Measurements from ENCODE around the gene SDSL. TPM values are rescaled to one million over a fixed set of nuclear protein-coding genes. Genes with fewer than 3 reads are reported as not detected.
A peak's percentile ranks its signal among the peaks of the same experiment; 100 is the strongest.

The SDSL gene
- total RNA-seq, 1 experiment from 2014 or later = 0.46 TPM

DNA sequence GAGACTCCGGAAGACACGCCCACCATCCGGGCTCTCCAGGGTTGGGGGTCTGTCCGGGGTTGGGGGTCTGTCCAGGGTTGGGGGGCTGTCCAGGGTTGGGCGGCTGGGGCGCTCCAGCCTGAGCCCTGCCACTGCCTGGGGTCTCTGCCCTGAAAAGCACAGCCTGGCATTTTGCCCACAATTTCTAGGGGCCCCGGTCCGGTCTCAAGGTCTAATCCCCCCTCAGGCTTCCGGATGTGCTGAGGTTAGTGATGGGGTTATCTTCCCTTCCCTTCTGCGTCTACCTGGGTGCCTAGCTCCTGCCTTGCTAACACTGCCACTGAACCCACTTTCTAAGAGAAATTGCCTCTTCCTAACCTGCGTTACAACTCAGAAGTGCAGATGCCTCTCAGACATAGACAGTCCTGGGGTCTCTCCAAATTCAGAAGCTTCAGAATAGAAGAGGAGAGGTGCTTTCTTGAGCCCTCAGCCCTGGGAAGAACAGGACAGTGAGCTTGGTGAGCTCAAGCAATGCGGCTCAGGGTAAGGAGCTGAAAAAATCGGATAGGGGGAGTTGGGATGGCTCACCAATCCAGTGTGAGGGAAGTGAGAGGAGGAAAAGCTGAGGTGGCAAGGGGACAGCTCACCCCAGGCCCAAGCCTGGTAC lies 43.8 kb downstream of the SDSL start:
- no peak overlapping the region for H3K4me2 ChIP-seq (ENCODE audit: insufficient read depth, insufficient read length, low read length)
- H3K4me1 ChIP-seq (ENCODE audit: insufficient read depth, low read length) = no peaks in the 10 kb centered on the region; the same call in 1 of the 2 replicates
- H4K5ac ChIP-seq (ENCODE audit: insufficient read length, low read depth, low read length) = no peak overlapping the region
- no peaks in the 10 kb centered on the region for H3K9me3 ChIP-seq (ENCODE audit: control insufficient read depth, low read depth, low read length)
- H2BK12ac ChIP-seq (ENCODE audit: insufficient read length, low read depth, low read length) = no peak overlapping the region
- H2BK120ac ChIP-seq (ENCODE audit: low read depth, low read length, poor library complexity, severe bottlenecking) = no peak overlapping the region
- no peak overlapping the region for H4K8ac ChIP-seq (replicated peaks; ENCODE audit: insufficient read length, low read depth, low read length)
- H3K27ac ChIP-seq (ENCODE audit: insufficient read length, low read depth, low read length) = no peak overlapping the region
- H3K4ac ChIP-seq (ENCODE audit: low read depth, low read length) = no peak overlapping the region
- no CpG with 5 or more reads among the region's 13 CpGs for WGBS (ENCODE audit: extremely low coverage, insufficient read length, low lambda C conversion rate)
- H4K91ac ChIP-seq (ENCODE audit: insufficient read length, low read depth, low read length) = no peak overlapping the region
- H3K4me3 Mint-ChIP-seq = peak overlapping the region; percentile 42 to 74
- no peak overlapping the region for H2BK15ac ChIP-seq (ENCODE audit: low read depth, low read length)
- H3K36me3 Mint-ChIP-seq (ENCODE audit: insufficient read depth in 1 of 3, low read depth in 3 of 3) = peaks cover 0 to 33% (median 2%) of the 10 kb centered on the region in 3 experiments; a peak in 5 of 7 replicates
- no peak overlapping the region for H2AK5ac ChIP-seq (ENCODE audit: insufficient read length, low read length)
- peaks cover 0 to 2% of the 10 kb centered on the region in 2 experiments; a peak in 2 of 5 replicates for H3K9me3 Mint-ChIP-seq
- H3K23me2 ChIP-seq (ENCODE audit: insufficient read length, low read depth, low read length, poor library complexity, severe bottlenecking) = peaks cover 13% of the 10 kb centered on the region
- no peak overlapping the region for H3K56ac ChIP-seq (ENCODE audit: insufficient read length, low read depth, low read length)
- TF ChIP-seq, protein P1, sequence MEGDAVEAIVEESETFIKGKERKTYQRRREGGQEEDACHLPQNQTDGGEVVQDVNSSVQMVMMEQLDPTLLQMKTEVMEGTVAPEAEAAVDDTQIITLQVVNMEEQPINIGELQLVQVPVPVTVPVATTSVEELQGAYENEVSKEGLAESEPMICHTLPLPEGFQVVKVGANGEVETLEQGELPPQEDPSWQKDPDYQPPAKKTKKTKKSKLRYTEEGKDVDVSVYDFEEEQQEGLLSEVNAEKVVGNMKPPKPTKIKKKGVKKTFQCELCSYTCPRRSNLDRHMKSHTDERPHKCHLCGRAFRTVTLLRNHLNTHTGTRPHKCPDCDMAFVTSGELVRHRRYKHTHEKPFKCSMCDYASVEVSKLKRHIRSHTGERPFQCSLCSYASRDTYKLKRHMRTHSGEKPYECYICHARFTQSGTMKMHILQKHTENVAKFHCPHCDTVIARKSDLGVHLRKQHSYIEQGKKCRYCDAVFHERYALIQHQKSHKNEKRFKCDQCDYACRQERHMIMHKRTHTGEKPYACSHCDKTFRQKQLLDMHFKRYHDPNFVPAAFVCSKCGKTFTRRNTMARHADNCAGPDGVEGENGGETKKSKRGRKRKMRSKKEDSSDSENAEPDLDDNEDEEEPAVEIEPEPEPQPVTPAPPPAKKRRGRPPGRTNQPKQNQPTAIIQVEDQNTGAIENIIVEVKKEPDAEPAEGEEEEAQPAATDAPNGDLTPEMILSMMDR (conservative IDR thresholded peaks at IDR 0.05) = no peak
- H3K4me1 Mint-ChIP-seq = peaks cover 54 to 62% of the 10 kb centered on the region in 2 experiments
- no peak overlapping the region for H2BK20ac ChIP-seq (ENCODE audit: low read depth, low read length, poor library complexity, severe bottlenecking)
- H2AFZ ChIP-seq (ENCODE audit: low read length) = no peak overlapping the region
- no peaks in the 10 kb centered on the region for H3K79me1 ChIP-seq (ENCODE audit: insufficient read depth, low read depth, low read length, poor library complexity, severe bottlenecking)
- H3K27me3 ChIP-seq (ENCODE audit: insufficient read depth, low read length) = peaks cover 84% of the 10 kb centered on the region
- no peaks in the 10 kb centered on the region for H4K20me1 ChIP-seq (ENCODE audit: control insufficient read depth, insufficient read depth, insufficient read length)
- H3T11ph ChIP-seq (ENCODE audit: low read length) = no peak overlapping the region
- H3K27ac Mint-ChIP-seq = no peak overlapping the region
- no peak overlapping the region for H3K18ac ChIP-seq (ENCODE audit: insufficient read length, low read depth, low read length)
- H3K23ac ChIP-seq (ENCODE audit: insufficient read length, low read depth, low read length) = no peak overlapping the region
- peaks cover 99% of the 10 kb centered on the region for H3K27me3 Mint-ChIP-seq (ENCODE audit: low read depth)
- peak; percentile 71 for DNase-seq
- no peak overlapping the region for H2BK5ac ChIP-seq (ENCODE audit: insufficient read length, low read length)
- H3K14ac ChIP-seq (ENCODE audit: insufficient read depth, low read length) = no peak overlapping the region
- no peaks in the 10 kb centered on the region for H3K79me2 ChIP-seq (ENCODE audit: insufficient read depth, low read length)
- H3K9ac ChIP-seq (ENCODE audit: extremely low read depth, insufficient read length, low read length) = no peak overlapping the region
